Measurements from ENCODE around the gene RPL36A. TPM values are rescaled to one million over a fixed set of nuclear protein-coding genes. Genes with fewer than 3 reads are reported as not detected.

RPL36A gene
- total and polyA plus RNA-seq, 9 of the 15 experiments (the other 6 are each of a cell fraction or from before 2014, with no cell fraction given): 412 to 4,539 (median 3,209) TPM

DNA sequence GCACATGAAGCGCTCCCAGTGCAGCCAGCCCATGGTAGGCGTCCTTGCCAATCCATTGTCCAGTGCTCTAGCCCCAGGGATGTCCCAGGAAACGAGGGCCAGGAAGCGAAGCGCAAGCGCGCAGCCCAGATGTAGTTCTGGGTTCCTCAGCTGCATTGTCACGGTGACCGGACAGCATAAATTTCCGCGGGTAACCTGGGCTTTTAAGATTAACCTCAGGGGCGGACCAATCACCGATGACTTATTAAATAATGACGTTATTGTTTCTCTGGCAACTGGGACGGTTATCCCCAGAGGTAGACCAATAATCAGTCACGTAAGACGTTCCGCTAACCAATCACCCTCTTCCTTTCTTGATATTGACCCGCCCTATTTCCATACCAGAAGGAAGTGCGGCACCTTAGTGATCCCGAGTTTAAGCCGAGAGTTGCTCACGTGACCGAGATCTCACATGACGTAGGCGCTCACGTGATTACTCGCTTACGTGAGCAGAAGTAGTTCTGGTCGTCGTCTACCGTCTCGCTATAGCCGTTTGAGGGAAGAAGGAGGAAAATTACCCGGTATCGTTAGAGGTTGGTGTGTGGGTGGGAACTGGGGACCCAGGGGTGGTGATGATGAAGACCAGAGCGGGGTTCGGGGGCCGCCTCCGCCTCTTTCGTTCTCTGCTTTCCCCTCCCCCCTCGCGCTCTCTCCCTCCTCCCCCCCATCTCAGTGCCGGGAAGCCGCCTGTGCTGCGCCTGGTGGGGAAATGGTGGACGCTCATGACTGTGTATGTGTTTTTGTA, 17.1 kb downstream of the RPL36A start, which contains the start of the genes GLA and HNRNPH2 (continued):
- TF ChIP-seq SAFB2 (IDR thresholded peaks at IDR 0.05; ENCODE audit: borderline replicate concordance, low read depth, low read length, severe bottlenecking) (no peak), PPARD (CRISPR knock-in tag; IDR thresholded peaks at IDR 0.05) (no peak), MAFF (IDR thresholded peaks at IDR 0.05; ENCODE audit: low read length) (peak; percentile 73), ADNP (tag; IDR thresholded peaks at IDR 0.05) (no peak), PCBP1 (IDR thresholded peaks at IDR 0.05; ENCODE audit: low read depth, low read length, poor library complexity, severe bottlenecking) (no peak), FOXK2 (conservative IDR thresholded peaks at IDR 0.05 in 1 of 2, IDR thresholded peaks at IDR 0.05 in 1 of 2; ENCODE audit: low read depth in 2 of 2) (peak; percentile 83 to 96), CREM (IDR thresholded peaks at IDR 0.05; ENCODE audit: low read depth) (peak; percentile 96), RERE (CRISPR knock-in tag; IDR thresholded peaks at IDR 0.05; ENCODE audit: borderline replicate concordance) (no peak), SRF (CRISPR knock-in tag; IDR thresholded peaks at IDR 0.05) (no peak), MECOM (CRISPR knock-in tag; IDR thresholded peaks at IDR 0.05) (no peak), RBM39 (optimal IDR thresholded peaks at IDR 0.05; ENCODE audit: low read depth, low read length) (no peak), HDAC2 (IDR thresholded peaks at IDR 0.05) (peak; percentile 84), POLR3A (IDR thresholded peaks at IDR 0.05; ENCODE audit: borderline replicate concordance, extremely low read depth, insufficient read depth, insufficient read length) (no peak), JUN (IDR thresholded peaks at IDR 0.05; ENCODE audit: borderline replicate concordance, low read depth, low read length) (peak; percentile 55; the same call in 1 of the 2 replicates), JUN (CRISPR knock-in tag; IDR thresholded peaks at IDR 0.05; ENCODE audit: borderline replicate concordance) (no peak), ZBTB2 (IDR thresholded peaks at IDR 0.05) (no peak), COPS2 (conservative IDR thresholded peaks at IDR 0.05) (no peak)
- TF ChIP-seq, protein P1, sequence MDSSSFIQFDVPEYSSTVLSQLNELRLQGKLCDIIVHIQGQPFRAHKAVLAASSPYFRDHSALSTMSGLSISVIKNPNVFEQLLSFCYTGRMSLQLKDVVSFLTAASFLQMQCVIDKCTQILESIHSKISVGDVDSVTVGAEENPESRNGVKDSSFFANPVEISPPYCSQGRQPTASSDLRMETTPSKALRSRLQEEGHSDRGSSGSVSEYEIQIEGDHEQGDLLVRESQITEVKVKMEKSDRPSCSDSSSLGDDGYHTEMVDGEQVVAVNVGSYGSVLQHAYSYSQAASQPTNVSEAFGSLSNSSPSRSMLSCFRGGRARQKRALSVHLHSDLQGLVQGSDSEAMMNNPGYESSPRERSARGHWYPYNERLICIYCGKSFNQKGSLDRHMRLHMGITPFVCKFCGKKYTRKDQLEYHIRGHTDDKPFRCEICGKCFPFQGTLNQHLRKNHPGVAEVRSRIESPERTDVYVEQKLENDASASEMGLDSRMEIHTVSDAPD (CRISPR knock-in tag; IDR thresholded peaks at IDR 0.05): no peak

All from K562 (cell line).